NCI-H524 treated with DMSO at 0.1 percent for 48 hours (cell line): ENCODE data around the gene PTPN5.
"Not testable (repeated sequence)": the region's sequence is repeated elsewhere in the genome, so short reads cannot be mapped to it uniquely, and the experiment has no call there.

Source experiments
- DNase-seq: peaks from one replicate; lab custom pipeline; 2025; lab: John Stamatoyannopoulos, UW

The PTPN5 gene

GRCh38 chr11:18681949-18682348 lies 109.6 kb downstream of the PTPN5 start:
- not testable (repeated sequence) for DNase-seq
